ENCODE data around the gene HELT.

- TF ChIP-seq, protein P1, sequence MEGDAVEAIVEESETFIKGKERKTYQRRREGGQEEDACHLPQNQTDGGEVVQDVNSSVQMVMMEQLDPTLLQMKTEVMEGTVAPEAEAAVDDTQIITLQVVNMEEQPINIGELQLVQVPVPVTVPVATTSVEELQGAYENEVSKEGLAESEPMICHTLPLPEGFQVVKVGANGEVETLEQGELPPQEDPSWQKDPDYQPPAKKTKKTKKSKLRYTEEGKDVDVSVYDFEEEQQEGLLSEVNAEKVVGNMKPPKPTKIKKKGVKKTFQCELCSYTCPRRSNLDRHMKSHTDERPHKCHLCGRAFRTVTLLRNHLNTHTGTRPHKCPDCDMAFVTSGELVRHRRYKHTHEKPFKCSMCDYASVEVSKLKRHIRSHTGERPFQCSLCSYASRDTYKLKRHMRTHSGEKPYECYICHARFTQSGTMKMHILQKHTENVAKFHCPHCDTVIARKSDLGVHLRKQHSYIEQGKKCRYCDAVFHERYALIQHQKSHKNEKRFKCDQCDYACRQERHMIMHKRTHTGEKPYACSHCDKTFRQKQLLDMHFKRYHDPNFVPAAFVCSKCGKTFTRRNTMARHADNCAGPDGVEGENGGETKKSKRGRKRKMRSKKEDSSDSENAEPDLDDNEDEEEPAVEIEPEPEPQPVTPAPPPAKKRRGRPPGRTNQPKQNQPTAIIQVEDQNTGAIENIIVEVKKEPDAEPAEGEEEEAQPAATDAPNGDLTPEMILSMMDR (IDR thresholded peaks at IDR 0.05; ENCODE audit: extremely low read depth in 1 of 2, insufficient read depth in 1 of 2, low read depth in 1 of 2, low read length in 2 of 2), result no peak
- TF ChIP-seq MAX (IDR thresholded peaks at IDR 0.05; ENCODE audit: insufficient read depth, insufficient read length) (no peak), EZH2 (IDR thresholded peaks at IDR 0.05; ENCODE audit: borderline replicate concordance, low read depth, low read length, severe bottlenecking) (no peak), POLR2A (IDR thresholded peaks at IDR 0.05; ENCODE audit: low read depth, low read length) (no peak), GATA2 (IDR thresholded peaks at IDR 0.05; ENCODE audit: insufficient read depth, insufficient read length, low read depth, low read length) (no peak), POLR2AphosphoS5 (IDR thresholded peaks at IDR 0.05; ENCODE audit: insufficient read depth, low read depth, low read length) (no peak)
Observed at GRCh38 chr4:184977747-184978146, 40.5 kb upstream of the HELT start.

Data from endothelial cell of umbilical vein (primary cell).